ENCODE results near the gene FIBCD1.

The FIBCD1 gene

GRCh38 chr9:130862747-130863146, 76.3 kb downstream of the FIBCD1 start:
- DNase-seq (ENCODE audit: extremely low read depth in 1 of 2, low read depth in 1 of 2): no peak

GRCh38 chr9:130862217-130862616, 76.8 kb downstream of the FIBCD1 start:
- no peak for DNase-seq (ENCODE audit: extremely low read depth in 1 of 2, low read depth in 1 of 2)

GRCh38 chr9:130861372-130862180, 77.5 kb downstream of the FIBCD1 start:
- DNase-seq (ENCODE audit: extremely low read depth in 1 of 2, low read depth in 1 of 2): no peak

GRCh38 chr9:130860458-130861316, 78.4 kb downstream of the FIBCD1 start:
- no peak for DNase-seq (ENCODE audit: extremely low read depth in 1 of 2, low read depth in 1 of 2)

GRCh38 chr9:130858739-130859705, 80.0 kb downstream of the FIBCD1 start:
- DNase-seq (ENCODE audit: extremely low read depth in 1 of 2, low read depth in 1 of 2): no peak

GRCh38 chr9:130857864-130858738, 80.9 kb downstream of the FIBCD1 start:
- DNase-seq (ENCODE audit: extremely low read depth in 1 of 2, low read depth in 1 of 2): no peak

- no peak for DNase-seq (ENCODE audit: extremely low read depth in 1 of 2, low read depth in 1 of 2)
Observed at GRCh38 chr9:130856474-130856873, 82.6 kb downstream of the FIBCD1 start.

- DNase-seq (ENCODE audit: extremely low read depth in 1 of 2, low read depth in 1 of 2): no peak
Observed at GRCh38 chr9:130854835-130855234, 84.2 kb downstream of the FIBCD1 start.

- DNase-seq (ENCODE audit: extremely low read depth in 1 of 2, low read depth in 1 of 2): no peak
Observed at GRCh38 chr9:130854092-130854491, 85.0 kb downstream of the FIBCD1 start.

GRCh38 chr9:130852801-130853200, 86.2 kb downstream of the FIBCD1 start:
- no peak for DNase-seq (ENCODE audit: extremely low read depth in 1 of 2, low read depth in 1 of 2)

All from activated CD8-positive, alpha-beta memory T cell treated with anti-CD3 and anti-CD28 coated beads for 1 hour (primary cell).